ENCODE data around the gene JAKMIP1. TPM values are rescaled to one million over a fixed set of nuclear protein-coding genes. Genes with fewer than 3 reads are reported as not detected.

JAKMIP1 gene
- total and polyA plus RNA-seq, 12 donors, result 0.14 to 5.3 (median 2.9) TPM; not detected in 2

DNA sequence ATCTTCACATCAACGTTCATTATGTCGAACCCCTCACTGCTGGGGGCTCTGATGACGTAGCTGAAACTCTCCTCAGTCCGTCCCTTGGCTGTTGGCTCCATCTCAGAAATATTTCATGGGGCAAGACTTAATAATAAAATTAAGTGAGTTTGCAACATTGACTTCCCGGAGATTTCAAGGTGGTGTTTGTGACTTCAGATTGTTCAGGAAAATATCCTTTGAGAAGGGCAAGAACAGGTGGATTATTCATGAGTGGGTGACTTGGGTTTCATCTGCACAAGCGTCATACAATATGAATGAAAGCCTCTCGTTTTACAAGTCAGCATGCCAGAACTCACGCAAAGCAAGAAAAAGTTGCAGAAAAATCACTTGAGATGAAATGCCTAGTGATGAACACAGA is 182.0 kb downstream of the JAKMIP1 start, which contains the start of gene C4orf50:
Gene C4orf50 (minus strand): TSS at position 101 of the 400 bp plus-strand sequence.
- H3K27ac ChIP-seq, result no peak within 1 kb of the TSS
- TF ChIP-seq, protein P1, sequence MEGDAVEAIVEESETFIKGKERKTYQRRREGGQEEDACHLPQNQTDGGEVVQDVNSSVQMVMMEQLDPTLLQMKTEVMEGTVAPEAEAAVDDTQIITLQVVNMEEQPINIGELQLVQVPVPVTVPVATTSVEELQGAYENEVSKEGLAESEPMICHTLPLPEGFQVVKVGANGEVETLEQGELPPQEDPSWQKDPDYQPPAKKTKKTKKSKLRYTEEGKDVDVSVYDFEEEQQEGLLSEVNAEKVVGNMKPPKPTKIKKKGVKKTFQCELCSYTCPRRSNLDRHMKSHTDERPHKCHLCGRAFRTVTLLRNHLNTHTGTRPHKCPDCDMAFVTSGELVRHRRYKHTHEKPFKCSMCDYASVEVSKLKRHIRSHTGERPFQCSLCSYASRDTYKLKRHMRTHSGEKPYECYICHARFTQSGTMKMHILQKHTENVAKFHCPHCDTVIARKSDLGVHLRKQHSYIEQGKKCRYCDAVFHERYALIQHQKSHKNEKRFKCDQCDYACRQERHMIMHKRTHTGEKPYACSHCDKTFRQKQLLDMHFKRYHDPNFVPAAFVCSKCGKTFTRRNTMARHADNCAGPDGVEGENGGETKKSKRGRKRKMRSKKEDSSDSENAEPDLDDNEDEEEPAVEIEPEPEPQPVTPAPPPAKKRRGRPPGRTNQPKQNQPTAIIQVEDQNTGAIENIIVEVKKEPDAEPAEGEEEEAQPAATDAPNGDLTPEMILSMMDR (IDR thresholded peaks at IDR 0.05), result no peak
- TF ChIP-seq POLR2A (IDR thresholded peaks at IDR 0.05), result no peak
- no peaks in the 10 kb centered on the region for H3K36me3 ChIP-seq (replicated peaks in 1 of 2)
- H3K4me1 ChIP-seq (replicated peaks in 1 of 2), result no peaks in the 10 kb centered on the region
- no peak within 1 kb of the TSS for H3K4me3 ChIP-seq
- intact Hi-C loops (cut with DNase I), result no loop called here
- DNase-seq, result no peak
- peaks cover 11% of the 10 kb centered on the region for H3K27me3 ChIP-seq
- no peaks in the 10 kb centered on the region for H3K9me3 ChIP-seq (replicated peaks in 1 of 3)
- WGBS, 4 donors, result 66 to 74% (median 70%) methylated on average over 8 of the region's 8 CpGs

DNA sequence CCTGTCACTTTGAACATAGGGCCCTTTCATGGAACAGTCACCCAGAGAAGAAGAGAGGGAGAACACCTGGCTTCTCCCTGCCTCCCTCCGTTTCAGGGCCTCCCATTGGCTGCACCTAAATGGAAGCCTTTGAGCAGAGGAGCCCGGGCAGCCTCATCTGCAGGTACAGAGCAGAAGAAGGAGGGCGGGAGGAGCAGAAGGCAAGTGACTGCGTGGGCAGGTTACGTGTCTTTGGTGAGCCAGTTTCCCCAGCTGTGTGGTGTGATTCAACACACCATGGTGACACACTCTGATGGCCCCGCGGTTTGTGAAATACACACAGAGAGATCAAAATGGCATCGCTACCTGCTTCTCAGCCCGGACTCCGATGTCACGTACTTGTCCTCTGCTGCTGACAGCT is 182.5 kb downstream of the JAKMIP1 start:
- no peak overlapping the region for H3K27ac ChIP-seq
- H3K4me1 ChIP-seq (replicated peaks in 1 of 2), result no peaks in the 10 kb centered on the region
- TF ChIP-seq, protein P1 (IDR thresholded peaks at IDR 0.05), result no peak
- TF ChIP-seq POLR2A (IDR thresholded peaks at IDR 0.05), result no peak
- no peak overlapping the region for H3K4me3 ChIP-seq
- no peak for DNase-seq
- no peaks in the 10 kb centered on the region for H3K9me3 ChIP-seq (replicated peaks in 1 of 3)
- peaks cover 11% of the 10 kb centered on the region for H3K27me3 ChIP-seq
- no peaks in the 10 kb centered on the region for H3K36me3 ChIP-seq (replicated peaks in 1 of 2)
- intact Hi-C loops (cut with DNase I), result no loop called here
- WGBS, 4 donors, result 84 to 94% (median 89%) methylated on average over 11 of the region's 11 CpGs

DNA sequence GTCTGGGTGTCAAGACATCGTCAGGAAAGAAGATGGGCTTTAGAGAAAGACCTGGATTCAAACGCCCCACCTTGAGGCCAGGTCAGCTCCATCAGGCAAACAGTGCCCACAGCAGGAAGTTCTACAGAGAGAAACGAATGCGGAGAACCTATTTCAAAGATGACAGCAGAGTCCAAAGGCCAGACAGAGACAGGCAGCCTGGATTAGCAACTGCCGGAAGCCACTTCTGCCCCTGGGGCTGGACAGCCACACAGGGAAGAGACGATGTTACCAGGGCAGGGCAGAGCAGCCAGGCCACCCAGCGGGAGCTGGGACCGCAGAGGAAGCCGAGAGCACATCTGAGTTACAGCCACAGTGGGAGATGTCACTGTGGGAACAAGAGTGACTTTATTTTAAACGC is 183.3 kb downstream of the JAKMIP1 start:
- peaks cover 11% of the 10 kb centered on the region for H3K27me3 ChIP-seq
- no peaks in the 10 kb centered on the region for H3K9me3 ChIP-seq (replicated peaks in 1 of 3)
- no peak for TF ChIP-seq POLR2A (IDR thresholded peaks at IDR 0.05)
- TF ChIP-seq, protein P1 (IDR thresholded peaks at IDR 0.05), result no peak
- no peaks in the 10 kb centered on the region for H3K36me3 ChIP-seq (replicated peaks in 1 of 2)
- no peak overlapping the region for H3K27ac ChIP-seq
- 65 to 75% (median 69%) methylated on average over 10 of the region's 10 CpGs for WGBS, 4 donors
- no peak overlapping the region for H3K4me3 ChIP-seq
- intact Hi-C loops (cut with DNase I), result no loop called here
- no peak for DNase-seq
- no peaks in the 10 kb centered on the region for H3K4me1 ChIP-seq (replicated peaks in 1 of 2)

DNA sequence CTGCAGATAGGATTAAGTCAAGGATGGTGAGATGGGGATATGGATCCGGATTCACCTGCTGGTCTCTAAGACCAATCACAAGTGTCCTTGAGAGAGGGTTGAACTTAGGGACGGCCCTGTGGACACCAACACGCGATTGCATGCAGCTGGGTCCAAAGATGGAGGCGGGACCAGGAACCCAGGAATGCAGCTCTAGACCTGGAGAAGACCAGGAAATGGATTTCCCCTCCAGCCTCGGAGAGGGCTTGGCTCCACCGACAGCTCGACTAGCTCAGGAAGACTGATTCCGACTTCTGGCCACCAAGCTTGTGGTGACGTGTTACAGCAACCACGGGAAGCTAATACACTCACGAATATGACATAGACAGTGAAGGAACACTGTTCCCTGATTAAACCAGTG is 186.8 kb downstream of the JAKMIP1 start:
- WGBS, 4 donors, result 81 to 89% (median 87%) methylated on average over 12 of the region's 12 CpGs
- TF ChIP-seq POLR2A (IDR thresholded peaks at IDR 0.05), result no peak
- TF ChIP-seq, protein P1 (IDR thresholded peaks at IDR 0.05), result no peak
- H3K9me3 ChIP-seq (replicated peaks in 1 of 3), result no peaks in the 10 kb centered on the region
- H3K4me3 ChIP-seq, result no peak overlapping the region
- no peaks in the 10 kb centered on the region for H3K4me1 ChIP-seq (replicated peaks in 1 of 2)
- no peak for DNase-seq
- no peaks in the 10 kb centered on the region for H3K36me3 ChIP-seq (replicated peaks in 1 of 2)
- intact Hi-C loops (cut with DNase I), result no loop called here
- H3K27ac ChIP-seq, result no peak overlapping the region
- H3K27me3 ChIP-seq, result no peaks in the 10 kb centered on the region
